Liver (tissue), 9 donors: Measurements from ENCODE around the gene DHRS7. TPM values are rescaled to one million over a fixed set of nuclear protein-coding genes. Genes with fewer than 3 reads are reported as not detected.

Experiments used
- DNase-seq: peaks from one replicate; pipeline ENCODE4 v3.0.0-alpha.2; 2017; ENCODE audit warnings: low spot score
- H3K27ac ChIP-seq, 2 donors: one replicate each; pipeline ENCODE4 v1.7.0; 2013; ENCODE audit warnings: inconsistent platforms in 2 of 2, low read length in 2 of 2, control low read depth in 1 of 2, low read depth in 1 of 2, mild to moderate bottlenecking in 1 of 2
- H3K27me3 ChIP-seq, 4 donors: one replicate each; pipeline versions ENCODE4 v1.6.1 to v1.7.0; 2013; ENCODE audit warnings: low read length in 3 of 4, inconsistent platforms in 1 of 4, mild to moderate bottlenecking in 1 of 4, moderate library complexity in 1 of 4; ENCODE audit not compliant: control insufficient read depth in 4 of 4, insufficient read depth in 4 of 4
- H3K36me3 ChIP-seq, 4 donors: one replicate each; pipeline versions ENCODE4 v1.6.1 to v1.7.0; 2013; ENCODE audit warnings: low read length in 3 of 4, mild to moderate bottlenecking in 3 of 4, low read depth in 1 of 4, moderate library complexity in 1 of 4; ENCODE audit not compliant: control insufficient read depth in 4 of 4, insufficient read depth in 3 of 4
- H3K4me1 ChIP-seq, 4 donors: one replicate each; pipeline versions ENCODE4 v1.6.1 to v1.7.0; 2013; ENCODE audit warnings: low read length in 3 of 4, mild to moderate bottlenecking in 3 of 4, moderate library complexity in 1 of 4; ENCODE audit not compliant: control insufficient read depth in 4 of 4, insufficient read depth in 4 of 4
- H3K4me3 ChIP-seq, 3 donors: one replicate each; pipeline versions ENCODE4 v1.6.1 to v1.7.0; 2013; ENCODE audit warnings: low read length in 3 of 3, control low read depth in 1 of 3, low read depth in 1 of 3, mild to moderate bottlenecking in 1 of 3
- H3K9ac ChIP-seq, 2 donors: one replicate each; pipeline ENCODE4 v1.7.0; 2013; ENCODE audit warnings: low read length in 2 of 2, mild to moderate bottlenecking in 2 of 2, moderate library complexity in 2 of 2, control low read depth in 1 of 2, low read depth in 1 of 2
- H3K9me3 ChIP-seq, 4 donors: one replicate each; pipeline versions ENCODE4 v1.6.1 to v1.7.0; 2013; ENCODE audit warnings: low read length in 3 of 4; ENCODE audit not compliant: control insufficient read depth in 4 of 4
- ATF3 ChIP-seq: IDR thresholded peaks from 2 replicates; pipeline ENCODE4 v1.6.1; 2016; ENCODE audit warnings: antibody characterized with exemption
- EGR1 ChIP-seq, 2 donors: IDR thresholded peaks; 2 replicates each; pipeline ENCODE4 v1.6.1; 2016 to 2018; ENCODE audit warnings: antibody characterized with exemption in 2 of 2, low read depth in 2 of 2
- FOXA1 ChIP-seq: IDR thresholded peaks from 2 replicates; pipeline ENCODE4 v1.6.1; 2016; ENCODE audit warnings: antibody characterized with exemption
- GABPA ChIP-seq, 2 donors: IDR thresholded peaks in 1 of 2; conservative IDR thresholded peaks in 1 of 2; 2 replicates each; pipeline ENCODE4 v1.6.1; 2016; ENCODE audit warnings: antibody characterized with exemption in 2 of 2, mild to moderate bottlenecking in 1 of 2, moderate library complexity in 1 of 2
- HNF4A ChIP-seq, 2 donors: conservative IDR thresholded peaks; 2 replicates each; pipeline ENCODE4 v1.6.1; 2016; ENCODE audit warnings: antibody characterized with exemption in 2 of 2, mild to moderate bottlenecking in 2 of 2
- NR2F2 ChIP-seq: IDR thresholded peaks from 2 replicates; pipeline ENCODE4 v1.6.1; 2016; ENCODE audit warnings: antibody characterized with exemption
- RAD21 ChIP-seq, 2 donors: IDR thresholded peaks; 2 replicates each; pipeline ENCODE4 v1.6.1; 2016; ENCODE audit warnings: antibody characterized with exemption in 2 of 2, mild to moderate bottlenecking in 2 of 2
- RXRA ChIP-seq, 2 donors: IDR thresholded peaks; 2 replicates each; pipeline ENCODE4 v1.6.1; 2017 to 2018; ENCODE audit warnings: antibody characterized with exemption in 2 of 2, mild to moderate bottlenecking in 1 of 2
- SP1 ChIP-seq: IDR thresholded peaks from 2 replicates; pipeline ENCODE4 v1.6.1; 2018; ENCODE audit warnings: antibody characterized with exemption, mild to moderate bottlenecking
- TAF1 ChIP-seq: conservative IDR thresholded peaks from 2 replicates; pipeline ENCODE4 v1.6.1; 2016; ENCODE audit warnings: antibody characterized with exemption, mild to moderate bottlenecking
- YY1 ChIP-seq: IDR thresholded peaks from 2 replicates; pipeline ENCODE4 v1.6.1; 2016; ENCODE audit warnings: antibody characterized with exemption, mild to moderate bottlenecking
- ZBTB33 ChIP-seq: IDR thresholded peaks from 2 replicates; pipeline ENCODE4 v1.6.1; 2016; ENCODE audit warnings: antibody characterized with exemption
- WGBS: extraction: QIAGEN DNeasy Blood & Tissue Kit; methylation state at CpG from one replicate; pipeline ENCODE4 v1.1.7; 2013; 5-methylcytosine and 5-hydroxymethylcytosine counted together
- polyA plus RNA-seq, 2 donors: library from polyadenylated mRNA; stranded (reverse) in 1 of 2; unstranded in 1 of 2; fragments of 200-250 nt in 1 of 2; fragments of >200 nt in 1 of 2; fragmentation: Nextera tagmentation in 1 of 2; extraction: Ambion mirVana in 1 of 2; gene quantifications; one replicate each; pipeline versions ENCODE4 v1.2.1 to v1.2.3, GENCODE V29; 2013 to 2015
- total RNA-seq, 2 donors: library from RNA; depleted of rRNA; stranded (reverse); fragments of >200 nt; gene quantifications; one replicate each; pipeline ENCODE4 v1.2.3, GENCODE V29; 2014
- TF ChIP-seq, protein P1 (sequence below): IDR thresholded peaks from 2 replicates; pipeline ENCODE4 v1.6.1; 2016; ENCODE audit warnings: antibody characterized with exemption, mild to moderate bottlenecking
- TF ChIP-seq, protein P2 (sequence below): fragments of 150-350 bp; IDR thresholded peaks from 2 replicates; pipeline ENCODE4 v1.5.1; 2017; ENCODE audit warnings: improper control_type of control experiment, low read depth, low read length; ENCODE audit not compliant: missing input control
- donor health status: healthy.
- donor health status: healthy.
- donor health status: healthy.
- donor health status: healthy.
- donor health status: healthy.

DHRS7 gene
- total and polyA plus RNA-seq, 4 donors: 42.1 to 180 (median 80.3) TPM

DNA sequence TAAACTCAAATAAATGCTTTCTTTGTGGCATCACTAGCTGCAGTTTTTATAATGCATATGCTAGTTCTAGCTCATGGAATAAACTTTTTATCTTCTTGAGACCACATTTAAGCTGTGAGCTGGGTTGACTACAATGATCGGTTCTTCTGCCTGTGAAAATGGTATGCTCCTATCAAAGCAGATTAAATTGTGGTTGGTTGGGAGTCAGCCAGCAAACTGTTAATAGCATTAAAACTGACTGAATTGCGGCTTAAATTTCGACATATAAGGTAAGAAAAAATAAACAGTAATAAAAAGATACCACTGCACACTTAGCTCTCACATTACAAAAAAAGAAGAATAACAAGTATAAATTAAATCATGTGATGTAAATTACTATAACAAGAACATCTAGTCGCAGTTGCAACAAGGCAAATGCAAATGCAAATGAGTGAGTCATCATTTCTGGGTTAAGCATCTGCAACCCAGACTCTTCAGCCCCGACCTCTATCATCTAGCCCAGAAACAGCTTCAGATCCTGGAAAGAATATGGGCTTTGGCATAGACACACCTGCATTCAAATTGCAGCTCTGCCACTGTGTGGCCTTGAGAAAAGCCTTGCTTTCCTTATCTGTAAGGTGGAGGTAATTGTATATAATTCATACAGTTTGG is 19.8 kb upstream of the DHRS7 start:
- DNase-seq: no peak
- Histone ChIP-seq H3K9me3 (no peaks in the 10 kb centered on the region), H3K9ac (no peak overlapping the region), H3K27ac (no peak overlapping the region), H3K4me1 (peaks cover 0 to 8% (median 2%) of the 10 kb centered on the region in 4 donors), H3K27me3 (no peaks in the 10 kb centered on the region), H3K36me3 (no peaks in the 10 kb centered on the region), H3K4me3 (no peak overlapping the region)
- TF ChIP-seq FOXA1 (no peak), HNF4A (conservative IDR thresholded peaks at IDR 0.05) (no peak), TAF1 (no peak)
- TF ChIP-seq, protein P1, sequence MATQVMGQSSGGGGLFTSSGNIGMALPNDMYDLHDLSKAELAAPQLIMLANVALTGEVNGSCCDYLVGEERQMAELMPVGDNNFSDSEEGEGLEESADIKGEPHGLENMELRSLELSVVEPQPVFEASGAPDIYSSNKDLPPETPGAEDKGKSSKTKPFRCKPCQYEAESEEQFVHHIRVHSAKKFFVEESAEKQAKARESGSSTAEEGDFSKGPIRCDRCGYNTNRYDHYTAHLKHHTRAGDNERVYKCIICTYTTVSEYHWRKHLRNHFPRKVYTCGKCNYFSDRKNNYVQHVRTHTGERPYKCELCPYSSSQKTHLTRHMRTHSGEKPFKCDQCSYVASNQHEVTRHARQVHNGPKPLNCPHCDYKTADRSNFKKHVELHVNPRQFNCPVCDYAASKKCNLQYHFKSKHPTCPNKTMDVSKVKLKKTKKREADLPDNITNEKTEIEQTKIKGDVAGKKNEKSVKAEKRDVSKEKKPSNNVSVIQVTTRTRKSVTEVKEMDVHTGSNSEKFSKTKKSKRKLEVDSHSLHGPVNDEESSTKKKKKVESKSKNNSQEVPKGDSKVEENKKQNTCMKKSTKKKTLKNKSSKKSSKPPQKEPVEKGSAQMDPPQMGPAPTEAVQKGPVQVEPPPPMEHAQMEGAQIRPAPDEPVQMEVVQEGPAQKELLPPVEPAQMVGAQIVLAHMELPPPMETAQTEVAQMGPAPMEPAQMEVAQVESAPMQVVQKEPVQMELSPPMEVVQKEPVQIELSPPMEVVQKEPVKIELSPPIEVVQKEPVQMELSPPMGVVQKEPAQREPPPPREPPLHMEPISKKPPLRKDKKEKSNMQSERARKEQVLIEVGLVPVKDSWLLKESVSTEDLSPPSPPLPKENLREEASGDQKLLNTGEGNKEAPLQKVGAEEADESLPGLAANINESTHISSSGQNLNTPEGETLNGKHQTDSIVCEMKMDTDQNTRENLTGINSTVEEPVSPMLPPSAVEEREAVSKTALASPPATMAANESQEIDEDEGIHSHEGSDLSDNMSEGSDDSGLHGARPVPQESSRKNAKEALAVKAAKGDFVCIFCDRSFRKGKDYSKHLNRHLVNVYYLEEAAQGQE: no peak
- 60% methylated on average over 5 of the region's 5 CpGs for WGBS

GRCh38 chr14:60184146-60184904 is 19.1 kb upstream of the DHRS7 start:
- Histone ChIP-seq H3K9me3 (no peaks in the 10 kb centered on the region), H3K9ac (peak overlapping the region; percentile 81 to 94), H3K36me3 (no peaks in the 10 kb centered on the region), H3K4me1 (peaks cover 0 to 8% (median 2%) of the 10 kb centered on the region in 4 donors), H3K27me3 (no peaks in the 10 kb centered on the region), H3K27ac (peak overlapping the region; percentile 15 to 46), H3K4me3 (peak overlapping the region; percentile 46 to 56 (median 54))
- DNase-seq: no peak
- under 1% methylated on average over 5 of the region's 5 CpGs for WGBS
- TF ChIP-seq, protein P2, sequence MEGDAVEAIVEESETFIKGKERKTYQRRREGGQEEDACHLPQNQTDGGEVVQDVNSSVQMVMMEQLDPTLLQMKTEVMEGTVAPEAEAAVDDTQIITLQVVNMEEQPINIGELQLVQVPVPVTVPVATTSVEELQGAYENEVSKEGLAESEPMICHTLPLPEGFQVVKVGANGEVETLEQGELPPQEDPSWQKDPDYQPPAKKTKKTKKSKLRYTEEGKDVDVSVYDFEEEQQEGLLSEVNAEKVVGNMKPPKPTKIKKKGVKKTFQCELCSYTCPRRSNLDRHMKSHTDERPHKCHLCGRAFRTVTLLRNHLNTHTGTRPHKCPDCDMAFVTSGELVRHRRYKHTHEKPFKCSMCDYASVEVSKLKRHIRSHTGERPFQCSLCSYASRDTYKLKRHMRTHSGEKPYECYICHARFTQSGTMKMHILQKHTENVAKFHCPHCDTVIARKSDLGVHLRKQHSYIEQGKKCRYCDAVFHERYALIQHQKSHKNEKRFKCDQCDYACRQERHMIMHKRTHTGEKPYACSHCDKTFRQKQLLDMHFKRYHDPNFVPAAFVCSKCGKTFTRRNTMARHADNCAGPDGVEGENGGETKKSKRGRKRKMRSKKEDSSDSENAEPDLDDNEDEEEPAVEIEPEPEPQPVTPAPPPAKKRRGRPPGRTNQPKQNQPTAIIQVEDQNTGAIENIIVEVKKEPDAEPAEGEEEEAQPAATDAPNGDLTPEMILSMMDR: peak; percentile 79
- TF ChIP-seq NR2F2 (no peak), RAD21 (IDR thresholded peaks at IDR 0.05) (peak; percentile 94 to 95)

- H3K9me3 ChIP-seq: no peaks in the 10 kb centered on the region
- H3K36me3 ChIP-seq: no peaks in the 10 kb centered on the region
- H3K27ac ChIP-seq: peak overlapping the region; percentile 15 to 46
- H3K4me1 ChIP-seq: peaks cover 0 to 8% (median 2%) of the 10 kb centered on the region in 4 donors
- 23% methylated on average over 1 of the region's 1 CpG for WGBS
- no peak for TF ChIP-seq ATF3
- no peak for TF ChIP-seq ZBTB33
- TF ChIP-seq SP1: no peak
- no peak for TF ChIP-seq GABPA (IDR thresholded peaks at IDR 0.05 in 1 of 2, conservative IDR thresholded peaks at IDR 0.05 in 1 of 2)
- TF ChIP-seq RAD21 (IDR thresholded peaks at IDR 0.05): no peak
- no peak for TF ChIP-seq NR2F2
- TF ChIP-seq EGR1 (IDR thresholded peaks at IDR 0.05; ENCODE audit: low read depth in 2 of 2): no peak
- TF ChIP-seq YY1: no peak
- TF ChIP-seq RXRA (IDR thresholded peaks at IDR 0.05): no peak
- H3K4me3 ChIP-seq: peak overlapping the region; percentile 46 to 56 (median 54)
- no peaks in the 10 kb centered on the region for H3K27me3 ChIP-seq
- peak overlapping the region; percentile 81 to 94 for H3K9ac ChIP-seq
- no peak for DNase-seq
Measured at GRCh38 chr14:60183741-60184140, 18.5 kb upstream of the DHRS7 start.
